ENCODE results near the gene JAKMIP1.

The JAKMIP1 gene

DNA sequence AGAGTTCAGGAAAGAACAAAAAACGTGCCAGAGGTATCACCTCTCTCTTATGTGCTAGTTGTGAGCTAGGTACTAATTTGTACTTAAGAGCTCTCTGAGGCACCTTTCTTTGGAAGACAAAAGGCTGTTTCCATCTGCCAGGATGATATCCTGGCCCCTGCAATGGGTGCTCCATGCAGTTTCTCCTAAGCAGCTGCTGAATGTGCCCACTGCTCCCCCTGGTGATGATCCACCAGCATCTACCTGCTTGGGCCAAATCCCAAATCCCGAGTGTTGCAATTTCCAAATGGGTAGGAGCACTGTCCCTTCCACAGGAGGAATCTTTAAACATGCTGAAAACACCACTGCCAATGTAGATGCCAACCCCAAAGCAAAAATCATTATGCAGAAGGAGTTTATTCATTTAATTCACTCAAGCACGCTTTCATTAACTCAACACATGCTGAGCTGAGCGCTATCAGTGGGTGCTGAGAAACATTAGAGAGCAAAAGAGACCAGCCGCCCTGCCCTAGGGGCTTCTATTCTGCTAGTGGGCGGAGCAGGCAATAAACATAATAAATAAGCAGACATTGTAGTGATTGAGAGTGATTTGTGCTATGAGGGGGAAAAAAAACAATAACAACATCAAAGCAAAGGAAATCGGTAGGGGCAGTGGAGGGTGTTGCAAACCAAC is 112.5 kb downstream of the JAKMIP1 start:
- in situ Hi-C loops (cut with MboI; ENCODE audit: low pct_unique_long_range_greater_than_20kb, low sequenced_read_pairs), result no loop called here
- peak; percentile 14 for DNase-seq

GRCh38 chr4:6086846-6087245 is 113.5 kb downstream of the JAKMIP1 start:
- in situ Hi-C loops (cut with MboI; ENCODE audit: low pct_unique_long_range_greater_than_20kb, low sequenced_read_pairs), result no loop called here
- no peak for DNase-seq

DNA sequence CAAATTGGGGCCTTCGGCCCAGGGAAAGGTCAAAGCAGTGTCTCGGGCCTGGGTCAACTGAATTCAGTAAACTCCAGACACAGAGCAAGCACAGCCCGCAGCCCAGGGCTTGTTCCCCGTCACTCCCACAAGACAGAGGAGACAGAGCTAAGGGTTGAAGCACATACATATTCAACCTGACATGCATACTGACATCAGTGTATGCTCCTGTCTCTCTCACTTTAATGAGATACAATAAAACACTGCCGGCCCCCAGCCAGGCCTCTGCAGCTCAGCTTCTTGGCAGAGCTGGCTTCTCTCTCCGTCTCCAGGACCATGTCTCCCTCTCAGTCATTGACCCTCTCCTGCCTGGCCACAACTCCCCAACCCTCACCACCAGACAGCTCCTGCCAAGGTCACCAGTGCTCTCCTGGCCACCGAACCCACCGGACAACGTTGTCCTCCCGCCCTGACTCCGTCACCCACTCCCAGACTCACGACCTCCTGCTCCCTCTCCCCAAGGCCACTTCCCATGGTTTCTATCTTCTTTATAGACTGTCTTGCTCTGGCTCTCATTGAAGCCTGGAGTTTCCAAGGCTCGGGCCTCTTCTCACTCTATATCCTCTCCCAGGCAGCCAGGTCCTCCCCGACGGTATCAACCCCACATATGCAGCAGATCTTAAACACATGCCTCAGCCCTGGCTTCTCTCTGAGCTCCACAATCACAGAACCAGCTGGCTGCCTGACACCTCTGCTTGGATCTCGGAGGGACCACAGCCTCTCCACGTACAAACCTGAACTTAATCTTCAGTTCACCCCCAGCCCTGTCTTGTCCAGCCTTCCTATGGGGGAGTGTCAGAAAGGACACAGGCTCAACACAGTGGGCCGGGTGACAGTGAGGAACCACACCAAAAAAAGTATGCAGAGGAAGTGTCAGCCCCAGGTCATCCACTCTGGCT is 114.4 kb downstream of the JAKMIP1 start:
- in situ Hi-C loops (cut with MboI; ENCODE audit: low pct_unique_long_range_greater_than_20kb, low sequenced_read_pairs), result no loop called here
- no peak for DNase-seq

DNA sequence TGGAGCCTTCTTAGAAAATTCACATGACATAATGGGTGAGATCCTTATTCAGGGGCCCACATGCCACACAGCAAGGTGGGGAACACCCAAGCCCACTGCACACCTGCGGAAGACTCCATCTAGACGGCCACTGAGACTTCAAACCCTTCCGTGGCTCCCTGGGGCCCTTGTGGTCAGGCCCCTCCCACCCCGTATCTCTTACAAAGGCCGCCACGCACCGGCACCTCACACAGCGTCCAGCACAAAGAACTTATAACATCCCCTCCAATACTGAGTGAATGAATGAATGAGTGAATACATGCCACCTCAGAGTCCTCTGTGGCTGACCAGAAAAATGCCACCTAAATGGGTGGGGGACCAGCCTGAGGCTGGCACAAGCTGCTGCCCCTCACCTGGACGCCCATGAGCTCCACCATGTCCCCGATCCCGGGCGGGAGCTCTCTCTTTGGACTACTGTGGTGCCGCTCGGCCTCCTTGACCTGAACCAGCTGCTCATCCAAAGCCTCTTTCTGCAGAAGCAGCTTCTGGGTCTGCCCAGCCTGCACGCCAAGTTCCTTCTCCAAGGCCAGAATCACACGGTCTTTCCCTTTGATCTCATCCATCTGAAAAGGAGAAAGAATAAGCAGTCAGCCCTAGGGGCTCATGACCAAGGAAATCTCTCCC is 115.2 kb downstream of the JAKMIP1 start:
- in situ Hi-C loops (cut with MboI; ENCODE audit: low pct_unique_long_range_greater_than_20kb, low sequenced_read_pairs), result no loop called here
- no peak for DNase-seq

DNA sequence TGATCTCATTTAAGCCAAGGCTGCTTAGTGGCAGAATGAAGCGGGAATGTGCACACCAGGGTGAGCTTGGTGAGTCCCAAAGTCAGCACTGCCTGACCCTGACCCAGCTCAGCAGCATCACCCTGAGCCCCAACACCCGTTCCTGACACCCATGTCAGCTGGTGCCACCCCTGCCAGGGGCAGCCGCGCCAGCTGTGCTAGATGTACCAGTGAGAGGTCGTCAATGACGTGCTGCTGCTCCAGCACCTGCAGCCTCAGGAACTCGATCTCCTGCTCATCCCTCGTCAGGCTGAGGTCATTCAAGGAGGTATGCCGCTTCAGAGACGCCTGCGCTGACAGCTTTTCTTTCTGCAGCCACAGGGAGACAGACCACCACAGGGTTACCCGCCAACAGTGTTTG is 120.4 kb downstream of the JAKMIP1 start:
- DNase-seq, result no peak
- in situ Hi-C loops (cut with MboI; ENCODE audit: low pct_unique_long_range_greater_than_20kb, low sequenced_read_pairs), result no loop called here

GRCh38 chr4:6078560-6078959 is 121.8 kb downstream of the JAKMIP1 start:
- in situ Hi-C loops (cut with MboI; ENCODE audit: low pct_unique_long_range_greater_than_20kb, low sequenced_read_pairs), result no loop called here
- no peak for DNase-seq

GRCh38 chr4:6076391-6076790 is 124.0 kb downstream of the JAKMIP1 start:
- DNase-seq, result no peak

DNA sequence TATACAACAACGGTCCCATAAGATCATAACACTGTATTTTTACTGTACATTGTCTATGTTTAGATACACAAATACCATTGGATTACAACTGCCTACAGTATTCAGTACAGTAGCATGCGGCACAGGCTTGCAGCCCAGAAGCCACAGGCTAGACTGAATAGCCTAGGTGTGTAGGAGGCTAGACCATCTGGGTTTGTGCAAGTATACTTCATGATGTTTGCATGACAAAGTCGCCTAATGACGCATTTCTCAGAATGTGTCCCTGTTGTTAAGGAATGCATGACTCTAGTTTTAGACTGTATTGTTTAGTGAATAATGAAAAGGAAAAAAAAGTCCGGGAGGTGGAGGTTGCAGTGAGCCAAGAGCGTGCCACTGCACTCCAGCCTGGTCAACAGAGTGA is 125.6 kb downstream of the JAKMIP1 start:
- in situ Hi-C loops (cut with MboI; ENCODE audit: low pct_unique_long_range_greater_than_20kb, low sequenced_read_pairs), result no loop called here
- no peak for DNase-seq

More at GRCh38 chr4:6076391-6076790, 124.0 kb downstream of the JAKMIP1 start:
- in situ Hi-C loops (cut with MboI; ENCODE audit: low pct_unique_long_range_greater_than_20kb, low sequenced_read_pairs), result no loop called here

- in situ Hi-C loops (cut with MboI; ENCODE audit: low pct_unique_long_range_greater_than_20kb, low sequenced_read_pairs), result no loop called here
- DNase-seq, result no peak
Observed at GRCh38 chr4:6071959-6072720, 128.2 kb downstream of the JAKMIP1 start.

DNA sequence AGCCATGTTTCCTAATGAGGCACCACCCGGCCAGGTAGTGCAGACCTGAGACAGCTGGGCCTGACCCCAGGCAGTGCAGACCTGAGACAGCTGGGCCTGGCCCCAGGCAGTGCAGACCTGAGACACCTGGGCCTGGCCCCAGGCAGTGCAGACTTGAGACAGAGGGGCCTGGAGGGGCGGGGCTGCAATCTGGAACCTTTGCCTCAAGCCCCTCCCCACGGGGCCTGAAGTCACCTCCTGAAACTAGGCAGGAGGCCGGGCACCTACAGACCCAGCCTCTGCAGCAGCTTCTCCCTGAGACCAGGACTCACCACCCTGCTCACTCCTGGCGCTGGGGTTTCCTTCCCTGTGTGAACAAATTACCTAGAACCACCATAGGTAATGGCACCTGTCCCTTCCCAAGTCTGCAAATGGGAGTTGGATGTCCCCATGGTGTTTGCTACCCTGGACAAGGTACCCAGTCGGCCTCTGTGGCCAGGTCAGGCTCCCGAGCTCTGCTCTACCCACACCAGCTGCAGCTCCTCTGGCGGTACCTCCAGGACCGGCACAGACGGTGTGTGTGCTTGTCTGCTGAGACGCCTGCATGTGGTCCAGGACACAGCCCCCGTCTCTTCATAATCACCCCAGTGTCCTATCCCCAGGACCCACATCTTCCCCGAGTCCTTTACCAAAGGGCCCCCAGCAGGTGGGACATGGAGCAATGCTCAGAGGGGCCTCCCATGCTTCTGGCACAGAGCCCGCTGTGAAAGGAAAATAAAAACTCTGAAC is 129.0 kb downstream of the JAKMIP1 start:
- DNase-seq, result no peak
- in situ Hi-C loops (cut with MboI; ENCODE audit: low pct_unique_long_range_greater_than_20kb, low sequenced_read_pairs), result no loop called here

- DNase-seq, result no peak
- in situ Hi-C loops (cut with MboI; ENCODE audit: low pct_unique_long_range_greater_than_20kb, low sequenced_read_pairs), result no loop called here
Observed at GRCh38 chr4:6069845-6070709, 130.3 kb downstream of the JAKMIP1 start.

DNA sequence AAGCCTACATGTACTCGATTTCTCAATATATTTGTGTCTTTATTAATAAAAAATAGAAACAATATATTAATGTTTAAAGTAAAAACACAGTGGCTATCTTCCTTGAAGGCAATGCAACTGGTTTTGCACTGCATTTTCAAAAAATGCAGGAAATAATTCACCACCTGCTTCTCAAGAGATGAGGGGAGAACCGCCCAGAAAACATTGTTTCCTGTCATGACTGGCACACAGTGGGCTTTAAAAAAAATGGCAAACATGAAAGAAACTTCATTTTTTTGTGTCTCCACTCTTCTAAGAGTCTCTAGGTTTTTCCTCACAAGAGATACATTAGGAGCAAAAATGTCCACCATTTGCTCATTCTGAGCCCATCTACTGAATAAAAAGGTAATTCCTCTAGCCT is 131.4 kb downstream of the JAKMIP1 start:
- in situ Hi-C loops (cut with MboI; ENCODE audit: low pct_unique_long_range_greater_than_20kb, low sequenced_read_pairs), result no loop called here
- DNase-seq, result no peak

DNA sequence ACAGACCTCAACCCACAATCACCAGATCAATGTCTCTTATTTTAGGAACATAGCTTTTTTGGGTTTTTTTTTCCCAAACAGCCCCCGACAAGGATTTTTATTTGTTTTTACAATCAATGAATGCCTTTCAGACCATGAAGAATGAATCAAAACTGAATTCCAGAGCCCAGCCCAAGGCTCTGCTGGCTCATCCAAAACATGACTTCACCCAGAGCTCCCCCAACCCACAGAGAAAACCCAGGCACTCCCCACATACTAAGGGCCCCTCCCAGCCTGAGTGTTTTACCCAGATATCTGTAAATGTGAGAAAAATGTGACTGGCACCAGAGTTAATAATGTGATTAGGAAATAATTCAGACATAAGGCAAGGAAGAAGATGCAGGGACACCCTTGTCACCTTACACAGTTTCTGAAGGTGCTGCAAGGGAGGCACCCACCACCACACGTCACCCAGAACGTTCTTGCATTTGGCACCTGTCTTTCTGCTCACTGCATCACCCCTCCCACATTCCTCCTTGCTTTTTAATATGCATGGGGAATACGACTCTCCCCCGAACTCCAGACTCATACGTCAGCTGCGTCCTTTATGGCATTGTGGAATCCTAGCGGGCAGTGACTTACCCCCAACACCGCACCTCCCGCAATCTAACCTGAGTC is 134.3 kb downstream of the JAKMIP1 start:
- in situ Hi-C loops (cut with MboI; ENCODE audit: low pct_unique_long_range_greater_than_20kb, low sequenced_read_pairs), result no loop called here
- no peak for DNase-seq

DNA sequence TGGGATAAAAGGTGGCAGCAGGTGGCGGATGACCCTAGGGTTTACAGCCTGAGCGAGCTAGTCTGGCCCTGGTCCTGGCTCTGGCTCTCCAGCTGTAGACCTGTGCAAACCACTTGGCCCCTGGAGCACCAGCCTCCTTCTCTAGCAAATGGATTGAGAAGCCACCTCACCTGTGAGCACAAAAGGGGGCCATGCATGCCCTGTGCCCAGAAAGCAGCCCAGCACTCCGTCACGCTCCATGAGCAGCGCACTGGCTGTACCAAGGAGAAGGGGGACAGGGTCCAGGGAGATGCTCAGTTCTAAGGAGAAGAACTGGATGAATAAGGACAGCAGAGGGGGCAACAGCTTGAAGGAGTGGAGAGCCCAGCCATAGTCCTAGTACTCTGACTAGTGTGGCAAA is 135.2 kb downstream of the JAKMIP1 start:
- no peak for DNase-seq
- in situ Hi-C loops (cut with MboI; ENCODE audit: low pct_unique_long_range_greater_than_20kb, low sequenced_read_pairs), result no loop called here

DNA sequence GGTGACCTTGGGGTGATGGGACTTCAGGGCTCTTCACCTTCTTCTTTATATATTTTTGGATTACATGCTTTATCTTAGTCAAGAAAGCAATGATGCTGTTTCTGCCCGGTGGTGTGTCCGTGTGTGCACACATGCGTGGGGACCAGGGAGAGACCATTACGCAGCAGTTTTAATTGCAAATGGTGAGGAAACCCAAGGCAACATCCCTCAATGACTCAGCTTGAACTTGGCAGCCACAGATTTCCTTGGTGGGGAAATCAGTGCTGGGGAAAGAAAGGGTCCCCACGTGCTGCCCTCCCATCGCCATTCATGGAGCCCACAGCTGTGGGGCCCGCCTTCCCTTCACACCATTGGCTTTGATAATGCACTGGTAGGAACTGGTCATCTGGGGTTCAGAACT is 136.0 kb downstream of the JAKMIP1 start:
- in situ Hi-C loops (cut with MboI; ENCODE audit: low pct_unique_long_range_greater_than_20kb, low sequenced_read_pairs), result no loop called here
- no peak for DNase-seq

- in situ Hi-C loops (cut with MboI; ENCODE audit: low pct_unique_long_range_greater_than_20kb, low sequenced_read_pairs), result no loop called here
- DNase-seq, result no peak
Observed at GRCh38 chr4:6063684-6064083, 136.7 kb downstream of the JAKMIP1 start.

- DNase-seq, result no peak
- in situ Hi-C loops (cut with MboI; ENCODE audit: low pct_unique_long_range_greater_than_20kb, low sequenced_read_pairs), result no loop called here
Observed at GRCh38 chr4:6062133-6062532, 138.2 kb downstream of the JAKMIP1 start.

Data from KBM-7 (cell line).